Measurements from ENCODE around the gene NDE1.

The NDE1 gene

DNA sequence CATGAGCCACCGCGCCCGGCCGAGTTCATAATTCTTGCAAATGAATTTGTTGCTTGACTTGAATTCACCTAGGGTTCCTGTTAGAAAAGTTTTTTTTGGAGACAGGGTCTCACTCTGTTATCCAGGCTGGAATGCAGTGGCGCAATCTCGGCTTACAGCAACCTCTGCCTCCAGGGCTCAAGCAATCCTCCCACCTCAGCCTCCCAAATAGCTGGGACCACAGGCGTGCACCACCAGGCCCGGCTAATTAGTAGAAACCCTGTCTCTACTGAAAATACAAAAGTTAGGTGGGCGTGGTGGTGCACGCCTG, 107.0 kb downstream of the NDE1 start:
- no peak overlapping the region for H3K27ac ChIP-seq
- DNase-seq (ENCODE audit: low read depth, low spot score) = no peak

DNA sequence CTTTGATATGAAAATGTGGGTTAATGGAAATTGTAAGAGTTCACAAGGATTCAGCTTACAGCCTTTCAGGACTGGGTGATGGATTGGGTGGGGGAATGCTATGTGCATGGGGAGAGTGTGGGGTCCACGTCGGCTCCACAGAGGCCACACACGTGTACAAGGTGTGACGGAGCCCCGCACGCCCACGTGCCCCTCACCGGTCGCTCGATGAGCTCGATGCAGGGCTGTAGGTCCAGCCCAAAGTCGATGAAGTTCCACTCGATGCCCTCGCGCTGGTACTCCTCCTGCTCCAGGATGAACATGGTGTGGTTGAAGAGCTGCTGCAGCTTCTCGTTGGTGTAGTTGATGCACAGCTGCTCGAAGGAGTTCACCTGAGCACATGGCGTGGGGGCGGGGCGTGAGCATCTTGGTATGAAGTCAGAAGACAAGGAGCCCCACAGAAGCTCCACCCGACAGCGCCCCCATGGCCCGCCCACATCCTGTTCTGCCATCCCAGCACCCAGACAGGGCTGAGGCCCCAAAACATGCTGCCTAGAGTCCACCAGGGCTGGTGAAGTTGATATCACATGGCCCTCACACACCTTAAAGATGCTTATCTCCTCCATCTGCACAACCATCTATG, 107.7 kb downstream of the NDE1 start:
- H3K27ac ChIP-seq = no peak overlapping the region
- DNase-seq (ENCODE audit: low read depth, low spot score) = no peak

DNA sequence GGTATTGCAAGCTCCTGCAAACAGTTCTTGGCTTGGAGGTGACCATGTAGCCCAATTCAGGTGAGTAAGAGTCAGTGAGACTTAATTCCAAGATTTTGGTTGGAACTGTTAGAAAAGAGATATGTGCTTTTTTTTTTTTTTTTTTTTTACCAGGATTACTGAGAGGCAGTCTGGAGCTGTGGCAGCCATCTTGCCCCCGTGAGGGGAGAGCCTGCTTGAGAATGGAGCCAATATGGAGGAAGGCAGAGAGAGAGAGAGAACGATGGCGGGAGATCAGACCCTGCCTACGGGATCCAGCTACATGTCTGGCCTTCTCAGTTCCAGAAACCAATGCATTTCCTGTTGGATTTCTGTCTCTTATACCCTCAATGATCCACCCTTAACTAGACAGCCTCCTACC, 109.0 kb downstream of the NDE1 start:
- no peak overlapping the region for H3K27ac ChIP-seq
- no peak for DNase-seq (ENCODE audit: low read depth, low spot score)

DNA sequence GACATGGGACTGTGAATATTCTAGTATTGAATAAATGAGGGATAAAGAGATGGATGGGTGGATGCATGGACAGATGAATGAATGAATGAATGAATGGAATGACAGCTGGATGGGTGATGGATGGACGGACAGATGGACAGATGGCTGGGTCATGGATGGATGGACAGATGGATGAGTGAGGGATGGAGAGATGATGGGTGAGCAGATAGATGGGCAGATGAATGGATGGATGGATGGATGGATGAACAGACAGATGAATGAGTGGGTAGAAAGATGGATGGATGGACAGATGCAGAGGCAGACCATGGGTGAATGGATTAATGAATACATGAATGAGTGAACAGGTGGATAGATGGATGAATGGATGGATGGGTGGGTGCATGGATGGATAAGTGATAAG, 110.1 kb downstream of the NDE1 start:
- no peak for DNase-seq (ENCODE audit: low read depth, low spot score)
- H3K27ac ChIP-seq = no peak overlapping the region

DNA sequence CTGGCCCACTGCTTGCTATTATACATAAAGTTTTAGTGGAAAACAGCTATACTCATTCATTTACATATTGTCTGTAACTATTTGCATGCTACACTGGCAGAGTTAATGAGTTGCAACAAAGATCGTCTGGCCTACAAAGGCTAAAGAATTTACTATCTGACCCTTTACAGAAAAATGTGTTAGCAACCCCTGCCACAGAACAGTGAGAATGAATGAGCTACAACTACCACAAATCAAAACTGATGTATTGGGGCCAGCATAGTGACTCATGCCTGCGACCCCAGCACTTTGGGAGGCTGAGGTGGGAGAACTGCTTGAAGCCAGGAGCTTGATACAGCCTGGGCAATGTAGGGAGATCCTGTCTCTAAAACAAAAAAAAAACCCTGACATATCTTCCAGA, 114.1 kb downstream of the NDE1 start:
- H3K27ac ChIP-seq = no peak overlapping the region

DNA sequence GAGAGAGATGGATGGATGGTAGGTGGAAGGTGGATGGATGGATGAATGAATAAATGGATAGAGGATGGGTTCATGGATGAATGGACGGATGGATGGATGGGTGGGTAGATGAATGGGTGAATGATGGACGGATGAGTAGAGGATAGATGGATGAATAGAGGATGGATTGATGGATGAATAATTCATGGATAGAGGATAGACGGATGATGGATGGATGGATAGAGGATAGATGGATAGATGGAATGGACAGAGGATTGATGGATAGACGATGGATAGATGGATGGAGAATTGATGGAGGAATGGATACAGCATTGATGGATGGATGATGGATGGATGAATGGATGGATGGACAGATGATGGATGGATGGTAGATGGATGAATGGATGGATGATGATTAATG, 115.1 kb downstream of the NDE1 start:
- no peak for DNase-seq (ENCODE audit: low read depth, low spot score)
- H3K27ac ChIP-seq = no peak overlapping the region

More for the DNA sequence above, 114.1 kb downstream of the NDE1 start:
- DNase-seq (ENCODE audit: low read depth, low spot score) = no peak

DNA sequence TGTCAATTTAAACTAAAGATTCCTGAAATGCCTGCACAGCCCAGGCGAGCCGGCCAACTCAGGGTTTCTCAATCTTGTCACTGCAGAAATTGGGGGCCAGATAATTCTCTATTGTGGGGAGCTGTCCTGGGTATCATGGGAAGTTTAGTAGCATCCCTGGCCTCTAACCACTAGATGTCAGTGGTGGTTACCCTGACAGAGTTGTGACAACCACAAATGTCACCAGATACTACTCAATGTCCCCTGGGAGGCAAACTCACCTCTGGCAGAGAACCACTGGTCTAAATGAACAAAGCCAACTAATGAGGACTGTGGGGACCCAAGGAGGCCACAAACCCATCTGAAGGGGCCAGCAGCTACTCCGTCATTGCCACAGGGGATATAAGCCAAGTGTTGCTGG, 115.8 kb downstream of the NDE1 start:
- H3K27ac ChIP-seq = no peak overlapping the region
- DNase-seq (ENCODE audit: low read depth, low spot score) = no peak

DNA sequence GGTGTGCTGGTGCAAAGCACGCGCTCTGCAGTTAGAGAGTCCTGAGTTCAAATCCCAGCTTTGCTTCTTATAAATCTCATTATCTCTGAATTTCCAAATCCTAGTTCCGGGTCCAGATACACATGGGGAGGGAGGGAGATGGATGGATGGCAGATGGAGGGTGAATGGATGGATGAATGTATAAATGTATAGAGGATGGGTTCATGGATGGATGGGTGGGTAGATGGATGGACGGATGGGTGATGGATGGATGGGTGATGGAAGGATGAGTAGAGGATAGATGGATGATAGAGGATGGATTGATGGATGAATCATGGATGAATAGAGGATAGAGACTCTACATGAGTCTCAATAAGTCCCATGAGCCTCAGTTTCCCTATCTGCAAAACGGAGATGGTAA, 116.9 kb downstream of the NDE1 start:
- no peak for DNase-seq (ENCODE audit: low read depth, low spot score)
- H3K27ac ChIP-seq = no peak overlapping the region

DNA sequence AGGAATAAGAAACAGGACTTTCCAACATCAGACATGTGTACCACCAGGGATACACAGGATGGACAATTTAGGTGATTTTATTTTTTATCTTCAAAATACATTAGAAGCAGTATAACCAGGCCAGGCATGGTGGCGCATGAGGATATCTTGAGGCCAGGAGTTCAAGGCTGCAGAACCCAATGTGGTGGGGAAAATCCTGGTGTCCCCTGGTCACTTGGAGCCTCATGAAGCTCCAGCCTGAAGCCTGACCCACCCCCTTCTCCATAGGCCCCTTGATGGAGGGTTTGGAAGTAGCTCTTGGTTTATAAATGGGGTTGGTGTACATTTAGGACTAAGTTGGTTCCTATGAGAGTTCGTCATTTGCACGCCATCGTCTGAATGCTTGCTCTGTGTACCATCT, 118.2 kb downstream of the NDE1 start:
- H3K27ac ChIP-seq = no peak overlapping the region
- DNase-seq (ENCODE audit: low read depth, low spot score) = no peak

DNA sequence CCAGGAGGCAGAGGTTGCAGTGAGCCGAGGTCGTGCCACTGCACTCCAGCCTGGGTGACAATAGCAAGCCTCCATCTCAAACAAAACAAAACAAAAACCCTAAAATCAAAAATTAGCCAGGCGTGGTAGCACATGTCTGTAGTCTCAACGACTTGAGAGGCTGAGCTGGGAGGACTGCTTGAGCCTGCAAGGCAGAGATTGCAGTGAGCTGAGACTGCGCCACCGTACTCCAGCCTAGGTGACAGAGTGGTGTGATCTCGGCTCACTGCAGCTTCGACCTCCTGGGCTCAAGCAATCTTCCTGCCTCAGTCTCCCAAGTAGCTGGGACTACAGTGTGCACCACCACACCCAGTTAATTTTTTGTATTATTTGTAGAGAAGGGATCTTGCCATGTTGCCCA, 119.2 kb downstream of the NDE1 start:
- no peak overlapping the region for H3K27ac ChIP-seq
- no peak for DNase-seq (ENCODE audit: low read depth, low spot score)

DNA sequence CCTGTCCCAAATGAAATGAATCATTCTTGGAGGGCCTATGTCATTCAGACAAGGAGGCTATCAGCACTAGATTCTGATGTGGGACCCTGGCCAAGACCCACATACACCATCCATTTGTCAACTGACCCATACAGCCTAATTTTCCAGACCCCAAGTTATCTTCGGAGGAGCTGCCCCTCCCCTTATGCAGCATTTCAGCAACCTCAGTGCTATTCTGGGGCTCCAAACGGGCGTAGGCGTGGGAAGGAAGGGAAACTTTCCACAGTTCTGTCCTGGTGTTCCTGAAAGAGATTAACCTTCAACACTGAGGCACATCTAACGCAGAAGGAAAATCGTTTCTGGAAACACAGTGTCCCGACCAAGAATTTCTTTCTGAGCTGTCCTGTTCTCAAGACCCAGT, 120.1 kb downstream of the NDE1 start:
- H3K27ac ChIP-seq = no peak overlapping the region
- DNase-seq (ENCODE audit: low read depth, low spot score) = no peak

DNA sequence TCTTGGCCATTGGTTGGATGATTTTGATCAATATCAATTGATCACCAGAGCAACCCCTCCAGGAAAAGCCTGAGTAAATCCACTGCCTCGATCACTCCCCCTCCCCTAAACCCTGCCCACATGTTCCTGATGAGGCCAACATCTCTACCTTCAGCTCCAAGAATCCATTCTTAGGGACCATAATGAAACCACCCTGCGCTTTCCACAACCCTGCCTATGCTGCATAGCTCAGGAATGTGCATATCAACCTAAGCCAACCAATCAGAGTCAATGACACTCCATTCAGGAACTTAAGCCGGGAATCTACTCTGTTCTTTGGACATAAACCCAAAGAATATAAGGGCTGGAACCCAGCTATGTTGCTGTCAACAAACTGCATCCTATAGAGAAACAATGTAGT, 120.5 kb downstream of the NDE1 start:
- H3K27ac ChIP-seq = no peak overlapping the region
- DNase-seq (ENCODE audit: low read depth, low spot score) = no peak

DNA sequence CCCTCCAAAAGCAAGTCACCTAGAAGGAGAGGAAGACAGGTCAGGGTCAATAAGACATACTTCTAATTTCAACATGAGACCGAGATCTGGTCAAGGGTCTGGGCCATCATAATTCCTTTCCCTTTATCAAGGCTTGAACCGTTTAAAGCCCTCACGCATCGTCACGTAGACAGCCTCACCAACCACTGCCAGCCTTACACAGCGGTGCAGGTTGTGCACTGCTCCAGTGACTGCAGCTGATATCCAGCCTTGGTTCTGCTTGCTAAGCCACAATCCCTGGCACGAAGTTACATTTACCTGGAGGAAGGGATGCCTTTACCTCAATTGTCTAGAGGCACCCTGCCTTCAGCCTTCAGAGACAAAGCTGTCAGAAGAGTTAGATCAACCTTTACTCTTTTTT, 121.6 kb downstream of the NDE1 start:
- no peak overlapping the region for H3K27ac ChIP-seq
- DNase-seq (ENCODE audit: low read depth, low spot score) = no peak

DNA sequence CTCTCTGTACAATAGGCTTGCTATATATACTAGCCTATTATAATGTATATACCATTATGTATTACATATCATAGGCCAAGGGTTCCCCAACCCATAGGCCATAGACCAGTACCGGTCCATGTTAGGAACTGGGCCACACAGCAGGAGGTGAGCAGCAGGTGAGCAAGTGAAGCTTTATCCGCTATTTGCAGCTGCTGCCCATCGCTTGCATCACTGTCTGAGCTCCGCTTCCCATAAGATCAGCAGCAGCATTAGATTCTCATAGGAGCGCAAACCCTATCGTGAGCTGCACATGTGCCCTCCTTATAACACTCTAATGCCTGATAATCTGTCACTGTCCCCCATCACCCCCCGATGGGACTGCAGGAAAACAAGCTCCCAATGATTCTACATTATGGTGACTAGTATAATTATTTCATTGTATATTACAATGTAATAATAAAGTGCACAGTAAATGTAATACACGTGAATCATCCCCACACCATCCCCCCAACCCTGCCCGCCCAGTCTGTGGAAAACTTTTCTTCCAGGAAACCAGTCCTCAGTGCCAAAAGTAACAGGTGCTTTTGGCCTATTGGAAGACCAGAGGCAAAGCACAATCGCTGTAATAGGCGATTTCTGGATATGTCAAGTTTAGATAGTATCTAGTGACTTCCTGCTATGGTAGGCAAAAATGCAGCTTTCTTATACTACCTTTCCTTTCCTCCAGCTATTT, 122.7 kb downstream of the NDE1 start:
- H3K27ac ChIP-seq = no peak overlapping the region
- no peak for DNase-seq (ENCODE audit: low read depth, low spot score)

DNA sequence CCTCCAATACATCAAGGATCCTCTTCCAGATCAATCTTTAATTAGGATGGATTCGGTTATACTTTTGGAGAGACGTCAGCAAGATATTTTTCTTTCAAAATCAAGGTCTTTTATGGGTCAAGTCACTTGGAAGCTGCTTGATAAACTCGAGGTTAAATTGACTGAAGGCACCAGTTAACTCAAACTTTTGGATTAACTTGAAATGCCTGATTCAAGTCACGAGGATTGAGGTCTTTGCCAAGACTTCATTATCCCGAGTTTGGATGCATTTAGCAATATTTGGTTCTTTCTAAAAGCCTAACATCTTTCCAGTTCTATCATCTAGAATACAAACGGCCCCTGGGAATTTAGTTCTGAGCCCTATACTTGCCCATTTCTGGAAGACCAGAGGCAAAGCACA, 123.9 kb downstream of the NDE1 start:
- DNase-seq (ENCODE audit: low read depth, low spot score) = no peak
- H3K27ac ChIP-seq = no peak overlapping the region

DNA sequence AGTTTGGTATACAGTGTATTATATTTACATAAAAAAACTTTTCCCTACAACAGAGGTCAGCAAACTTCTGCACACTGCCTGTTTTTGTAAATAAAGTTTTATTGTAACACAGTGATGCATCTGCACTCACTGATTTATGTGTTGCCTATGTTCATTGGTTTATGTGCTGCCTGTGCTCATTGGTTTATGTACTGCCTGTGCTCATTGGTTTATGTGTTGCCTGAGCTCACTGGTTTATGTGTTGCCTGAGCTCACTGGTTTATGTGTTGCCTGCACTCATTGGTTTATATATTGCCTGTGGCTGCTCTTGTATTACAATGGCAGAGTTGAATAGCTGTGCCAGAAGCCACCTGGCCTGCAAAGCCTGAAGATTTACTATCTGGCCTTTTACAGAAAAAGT, 125.2 kb downstream of the NDE1 start:
- no peak overlapping the region for H3K27ac ChIP-seq
- no peak for DNase-seq (ENCODE audit: low read depth, low spot score)

DNA sequence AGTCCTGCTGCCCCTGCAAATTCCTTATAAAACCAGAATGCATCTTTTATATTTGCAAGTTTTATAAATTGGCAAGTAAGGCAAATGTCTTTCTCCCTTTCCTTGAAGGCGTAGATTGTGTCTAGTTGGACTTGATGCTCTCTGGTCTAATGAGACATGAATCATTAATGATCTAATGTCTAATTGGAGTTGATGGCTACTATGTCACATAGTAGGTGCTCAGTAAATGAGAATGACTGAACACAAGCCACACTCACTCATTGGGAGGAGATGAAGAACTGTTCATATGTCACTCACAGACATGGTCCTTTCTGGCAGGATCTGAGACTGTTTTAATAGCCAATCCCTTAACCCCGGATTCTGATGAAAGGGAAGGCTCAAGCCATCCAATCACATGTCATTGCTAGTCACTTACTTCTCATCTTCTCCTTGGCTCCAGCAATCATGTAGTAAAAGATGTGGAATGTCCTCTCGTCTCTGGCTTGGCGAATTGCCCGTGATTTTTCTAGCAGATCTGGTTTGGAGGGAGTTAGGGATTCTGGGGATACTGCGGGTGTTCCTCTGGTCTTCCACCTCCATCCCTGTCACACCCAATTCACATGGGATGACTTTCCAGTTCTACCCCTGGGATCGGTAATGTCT, 125.7 kb downstream of the NDE1 start:
- no peak for DNase-seq (ENCODE audit: low read depth, low spot score)
- no peak overlapping the region for H3K27ac ChIP-seq
